Keratinocyte (primary cell): Measurements from ENCODE around the gene CCNB1IP1.

ENCODE experiments used
- EZH2 ChIP-seq: IDR thresholded peaks from one replicate; pipeline ENCODE4 v1.6.1; 2012; ENCODE audit warnings: inconsistent platforms, mild to moderate bottlenecking, low read length, moderate library complexity
- TF ChIP-seq, protein P1 (sequence below), 3 experiments: IDR thresholded peaks in 1 of 3; conservative IDR thresholded peaks in 1 of 3; optimal IDR thresholded peaks in 1 of 3; 2 replicates in 2 of 3; 3 replicates in 1 of 3; pipeline versions ENCODE3 to v1.5.1; 2011; ENCODE audit warnings: low read length in 3 of 3, mild to moderate bottlenecking in 3 of 3, moderate library complexity in 2 of 3, control low read depth in 1 of 3, inconsistent platforms in 1 of 3; ENCODE audit not compliant: insufficient read depth in 2 of 3; ENCODE audit errors: extremely low read depth in 1 of 3

DNA sequence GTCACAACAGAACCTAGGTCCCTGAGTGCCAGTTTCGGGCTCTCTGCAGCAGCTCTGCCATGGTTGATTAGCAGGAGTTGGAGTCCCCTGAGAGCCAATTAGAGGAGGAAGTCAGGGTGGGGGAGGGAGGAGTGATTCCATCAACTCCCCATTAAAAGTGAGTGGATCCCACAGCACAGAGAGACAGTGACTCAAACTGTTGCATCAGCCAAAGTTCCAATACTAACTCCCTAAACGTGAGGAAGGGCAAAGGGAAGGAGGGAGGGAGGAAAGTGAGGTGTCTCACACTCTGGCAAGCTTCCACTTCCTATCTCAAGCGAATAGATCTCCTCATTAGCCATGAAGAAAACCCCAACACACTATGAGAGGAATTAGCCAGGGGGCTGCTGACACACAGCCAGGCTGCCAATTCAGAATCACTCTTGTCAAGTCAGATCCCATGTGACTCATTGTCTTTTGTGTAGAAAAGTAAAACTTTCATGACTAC lies 70.4 kb downstream of the CCNB1IP1 start:
- TF ChIP-seq EZH2, result no peak
- TF ChIP-seq, protein P1, sequence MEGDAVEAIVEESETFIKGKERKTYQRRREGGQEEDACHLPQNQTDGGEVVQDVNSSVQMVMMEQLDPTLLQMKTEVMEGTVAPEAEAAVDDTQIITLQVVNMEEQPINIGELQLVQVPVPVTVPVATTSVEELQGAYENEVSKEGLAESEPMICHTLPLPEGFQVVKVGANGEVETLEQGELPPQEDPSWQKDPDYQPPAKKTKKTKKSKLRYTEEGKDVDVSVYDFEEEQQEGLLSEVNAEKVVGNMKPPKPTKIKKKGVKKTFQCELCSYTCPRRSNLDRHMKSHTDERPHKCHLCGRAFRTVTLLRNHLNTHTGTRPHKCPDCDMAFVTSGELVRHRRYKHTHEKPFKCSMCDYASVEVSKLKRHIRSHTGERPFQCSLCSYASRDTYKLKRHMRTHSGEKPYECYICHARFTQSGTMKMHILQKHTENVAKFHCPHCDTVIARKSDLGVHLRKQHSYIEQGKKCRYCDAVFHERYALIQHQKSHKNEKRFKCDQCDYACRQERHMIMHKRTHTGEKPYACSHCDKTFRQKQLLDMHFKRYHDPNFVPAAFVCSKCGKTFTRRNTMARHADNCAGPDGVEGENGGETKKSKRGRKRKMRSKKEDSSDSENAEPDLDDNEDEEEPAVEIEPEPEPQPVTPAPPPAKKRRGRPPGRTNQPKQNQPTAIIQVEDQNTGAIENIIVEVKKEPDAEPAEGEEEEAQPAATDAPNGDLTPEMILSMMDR (optimal IDR thresholded peaks at IDR 0.05 in 1 of 3, IDR thresholded peaks at IDR 0.05 in 1 of 3, conservative IDR thresholded peaks at IDR 0.05 in 1 of 3; ENCODE audit: extremely low read depth in 1 of 3, insufficient read depth in 2 of 3, low read length in 3 of 3), result no peak
